GM11168 (cell line): Measurements from ENCODE around the gene SERPINA6.
"Not testable (repeated sequence)": the region's sequence is repeated elsewhere in the genome, so short reads cannot be mapped to it uniquely, and the experiment has no call there.

ENCODE experiments used
- in situ Hi-C: fragments of 300-500 bp; cut with MboI; formaldehyde crosslinking; loops from one replicate; pipeline ENCODE4 v1.12.0; 2022; ENCODE audit warnings: low sequenced_read_pairs; ENCODE audit not compliant: unreplicated experiment

The SERPINA6 gene

GRCh38 chr14:94295360-94296180 is 27.6 kb downstream of the SERPINA6 start:
- in situ Hi-C loops, result no loop called here

DNA sequence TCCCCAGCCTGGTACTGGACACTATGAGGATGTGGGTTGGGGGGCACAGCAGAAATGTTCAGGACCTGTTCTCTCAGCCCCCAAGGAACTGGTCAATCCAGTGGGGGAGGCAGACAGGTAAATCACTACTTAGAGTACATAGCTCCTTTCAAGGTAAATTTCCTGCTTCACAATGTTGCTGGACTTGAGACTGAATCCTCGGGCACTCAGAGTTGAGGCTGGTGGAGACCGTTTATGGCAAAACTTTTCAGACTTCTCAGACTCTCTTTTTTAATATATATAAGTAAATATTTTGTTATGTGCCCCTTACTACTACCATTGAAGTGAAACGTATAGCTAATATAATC is 29.6 kb downstream of the SERPINA6 start:
- in situ Hi-C loops, result no loop called here

GRCh38 chr14:94292872-94293577 is 30.1 kb downstream of the SERPINA6 start, which contains the start of gene SERPINA10:
Gene SERPINA10 (minus strand): TSS chr14:94293268. CDS start chr14:94290593, 2,675 bp downstream.
- in situ Hi-C loops, result no loop called here

GRCh38 chr14:94292526-94292871 is 30.6 kb downstream of the SERPINA6 start:
- in situ Hi-C loops, result no loop called here

- in situ Hi-C loops, result no loop called here
Measured at GRCh38 chr14:94291906-94292525, 31.1 kb downstream of the SERPINA6 start.

GRCh38 chr14:94291159-94291905 is 31.8 kb downstream of the SERPINA6 start:
- in situ Hi-C loops, result no loop called here

- in situ Hi-C loops, result no loop called here
Measured at GRCh38 chr14:94290197-94290596, 32.9 kb downstream of the SERPINA6 start.

DNA sequence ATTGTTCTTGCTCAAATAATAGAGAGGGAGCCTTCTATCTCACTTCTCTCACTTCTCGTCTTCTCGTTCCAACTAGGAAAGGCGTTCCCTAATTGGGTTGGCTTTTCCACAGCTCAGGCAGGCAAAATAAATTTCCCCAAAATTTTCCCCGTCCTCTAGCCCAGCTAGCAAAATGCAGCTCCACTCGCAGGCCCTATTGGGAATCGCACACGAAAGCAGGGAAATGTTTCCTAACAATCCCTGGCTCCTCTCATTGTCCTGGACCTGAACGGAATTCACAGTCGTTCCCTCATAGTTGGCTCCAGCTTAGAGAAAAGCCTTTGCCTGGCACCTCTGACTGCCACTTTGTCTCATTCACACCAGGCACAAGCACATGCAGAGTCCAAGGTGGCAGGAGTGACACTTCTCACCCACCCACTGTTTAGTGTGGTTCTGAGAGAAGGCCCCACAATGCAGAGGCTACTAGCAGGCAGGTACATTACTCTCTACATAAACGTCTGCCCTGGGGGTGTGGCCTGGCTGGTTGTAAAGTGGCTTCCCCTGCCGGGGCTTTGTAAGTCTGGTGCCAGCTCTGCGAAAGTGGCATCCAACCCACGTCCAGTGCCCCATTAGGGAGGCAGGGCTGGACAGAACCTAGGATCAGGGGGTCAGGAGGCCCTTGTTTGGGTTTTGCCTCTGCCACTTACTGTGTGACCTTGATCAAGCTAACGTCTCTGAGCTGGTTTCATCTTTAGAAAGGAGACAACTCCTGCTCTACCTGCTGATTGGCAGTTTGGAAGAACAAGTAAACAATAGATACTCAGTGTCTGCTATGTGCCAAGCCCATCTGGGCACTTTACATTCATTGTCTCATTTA is 34.3 kb downstream of the SERPINA6 start:
- in situ Hi-C loops, result no loop called here

GRCh38 chr14:94285158-94285557 is 38.0 kb downstream of the SERPINA6 start:
- in situ Hi-C loops, result no loop called here

DNA sequence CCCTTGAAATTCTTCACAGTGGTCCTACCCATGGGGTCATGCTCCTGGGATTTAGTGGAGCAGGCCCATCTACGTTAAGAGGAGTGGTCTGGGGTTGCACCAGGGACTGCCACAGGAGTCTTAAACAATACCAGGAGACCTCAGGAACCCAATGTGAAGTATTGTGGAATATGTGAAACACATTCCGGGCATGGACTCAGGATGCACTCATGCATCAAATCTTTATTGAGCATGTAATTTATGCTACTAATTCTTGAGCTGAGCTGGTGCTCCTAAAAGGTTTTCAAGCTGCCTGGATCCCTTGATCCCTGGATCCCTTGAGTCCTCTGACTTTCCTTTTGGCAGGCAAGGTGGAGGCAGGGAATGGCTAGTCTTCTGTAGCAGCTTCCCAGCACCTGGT is 38.9 kb downstream of the SERPINA6 start:
- in situ Hi-C loops, result no loop called here

DNA sequence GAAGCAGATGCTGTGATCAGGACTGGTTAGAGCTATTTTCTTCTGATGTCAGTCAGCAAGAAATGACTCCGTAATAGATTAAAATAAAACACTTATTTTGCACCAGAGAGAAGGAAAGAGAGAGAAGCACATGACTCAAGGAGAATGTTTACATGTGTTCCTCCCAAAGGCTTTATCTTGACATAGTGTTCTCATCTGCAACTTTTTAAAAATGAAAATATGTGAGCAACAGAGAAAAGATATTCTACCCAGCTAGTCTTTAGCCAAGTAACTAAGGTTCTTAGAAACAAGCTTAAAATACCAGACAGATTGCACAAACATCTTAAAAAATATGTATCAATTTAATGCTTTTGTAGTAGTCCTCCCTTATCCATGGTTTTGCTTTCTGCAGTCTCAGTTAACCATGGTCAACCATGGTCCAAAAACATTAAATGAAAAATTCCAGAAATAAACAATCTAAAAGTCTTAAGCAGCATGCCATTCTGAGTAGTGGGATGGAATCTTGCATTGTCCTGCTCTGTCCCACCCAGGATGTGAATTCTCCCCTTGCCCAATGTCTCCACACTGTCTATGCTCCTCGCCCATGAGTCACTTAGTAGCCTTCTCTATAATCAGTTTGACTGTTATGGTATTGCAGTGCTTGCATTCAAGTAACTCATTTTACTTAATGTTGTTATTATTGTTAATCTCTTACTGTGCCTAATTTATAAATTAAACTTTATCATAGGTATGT is 40.0 kb downstream of the SERPINA6 start:
- in situ Hi-C loops, result no loop called here

DNA sequence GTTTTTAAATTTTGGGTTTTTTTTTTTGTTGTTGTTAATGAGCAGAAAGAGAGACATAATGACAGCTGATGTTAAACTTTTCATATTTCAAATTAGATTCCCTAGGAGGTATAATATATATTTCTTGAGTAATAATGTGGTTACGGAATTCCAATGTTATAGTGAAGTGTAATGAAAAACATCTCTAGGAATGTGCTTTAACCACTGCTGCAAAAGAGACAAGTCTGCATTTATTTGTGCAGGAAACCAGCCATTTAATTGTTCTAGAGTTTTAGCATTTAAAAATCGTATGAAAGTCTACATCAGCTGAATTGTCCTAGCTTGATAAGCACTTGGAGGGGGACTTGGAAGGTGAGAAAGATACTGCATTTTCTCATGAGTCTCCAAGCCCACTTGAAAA is 44.4 kb downstream of the SERPINA6 start:
- in situ Hi-C loops, result no loop called here

GRCh38 chr14:94276898-94277561 is 46.1 kb downstream of the SERPINA6 start:
- in situ Hi-C loops, result not testable (repeated sequence)

GRCh38 chr14:94269156-94269555 is 54.0 kb downstream of the SERPINA6 start:
- in situ Hi-C loops, result no loop called here

DNA sequence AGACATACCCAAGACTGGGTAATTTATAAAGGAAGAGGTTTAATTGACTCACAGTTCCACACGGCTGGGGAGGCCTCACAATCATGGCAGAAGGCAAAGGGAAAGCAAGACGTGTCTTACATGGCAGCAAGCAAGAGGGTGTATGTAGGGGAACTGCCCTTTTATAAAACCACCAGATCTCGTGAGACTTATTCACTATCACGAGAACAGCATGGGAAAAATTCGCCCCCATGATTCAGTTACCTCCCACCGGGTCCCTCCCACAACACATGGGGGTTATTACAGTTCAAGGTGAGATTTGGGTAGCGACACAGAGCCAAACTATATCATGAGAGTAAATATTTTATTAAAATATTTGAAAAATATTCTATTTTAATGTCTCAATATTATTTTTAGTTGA is 54.6 kb downstream of the SERPINA6 start:
- in situ Hi-C loops, result not testable (repeated sequence)

DNA sequence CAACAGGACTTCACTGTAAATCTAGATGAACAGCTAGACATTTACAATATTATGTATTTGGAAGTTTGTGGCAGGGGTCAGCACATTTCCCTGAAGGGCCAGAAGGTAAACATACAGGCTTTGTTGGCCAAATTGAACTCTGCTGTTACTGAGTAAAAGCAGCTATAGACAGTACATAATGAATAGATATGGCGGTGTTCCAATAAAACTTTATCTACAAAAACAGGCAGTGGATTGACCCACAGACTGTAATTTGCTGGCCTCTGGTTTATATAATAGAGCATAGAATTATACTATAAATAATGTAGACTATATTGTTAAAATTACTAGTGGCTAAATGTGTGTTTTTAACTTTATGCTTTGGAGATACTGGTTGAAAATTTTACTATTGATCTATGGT is 55.8 kb downstream of the SERPINA6 start:
- in situ Hi-C loops, result no loop called here

DNA sequence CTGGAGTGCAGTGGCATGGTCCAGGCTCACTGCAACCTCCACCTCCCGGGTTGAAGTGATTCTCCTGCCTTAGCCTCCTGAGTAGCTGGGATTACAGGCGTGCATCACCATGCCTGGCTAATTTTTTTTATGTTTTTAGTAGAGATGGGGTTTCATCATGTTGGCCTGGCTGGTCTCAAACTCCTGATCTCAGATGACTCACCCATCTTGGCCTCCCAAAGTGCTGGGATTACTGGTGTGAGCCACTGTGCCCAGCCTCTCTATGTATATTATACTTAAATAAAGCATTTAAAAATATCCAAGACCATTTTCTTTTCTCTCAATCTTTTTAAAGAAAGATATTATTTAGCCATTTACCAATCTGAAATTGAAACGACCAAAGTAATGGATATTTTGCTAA is 58.9 kb downstream of the SERPINA6 start:
- in situ Hi-C loops, result not testable (repeated sequence)
